ENCODE data around the gene IFNA4.
"Not testable (repeated sequence)": the region's sequence is repeated elsewhere in the genome, so short reads cannot be mapped to it uniquely, and the experiment has no call there.

IFNA4 gene

DNA sequence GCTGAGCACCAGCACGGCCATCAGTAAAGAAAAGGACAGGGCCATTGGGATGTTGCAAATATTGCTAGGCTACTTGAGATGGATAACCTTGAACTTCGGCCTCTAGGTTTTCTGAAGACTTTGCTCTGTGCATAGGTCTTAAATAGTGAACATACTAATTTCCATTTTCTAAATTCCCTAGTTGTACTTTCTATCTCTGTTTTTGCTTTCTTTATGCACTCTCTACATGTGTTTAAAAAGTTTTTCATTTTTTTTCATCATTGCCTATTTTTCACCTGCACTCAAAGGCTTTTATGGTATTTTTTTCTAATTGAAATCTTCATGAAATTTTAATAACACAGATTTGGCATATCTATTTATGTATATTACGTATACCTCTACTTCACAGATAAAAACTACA is at the start of gene IFNA4:
Gene IFNA4, minus strand, starts transcription at position 101 of the 400 bp plus-strand sequence. Its CDS starts 56 bp downstream, at position 45.
- not testable (repeated sequence) for DNase-seq

DNA sequence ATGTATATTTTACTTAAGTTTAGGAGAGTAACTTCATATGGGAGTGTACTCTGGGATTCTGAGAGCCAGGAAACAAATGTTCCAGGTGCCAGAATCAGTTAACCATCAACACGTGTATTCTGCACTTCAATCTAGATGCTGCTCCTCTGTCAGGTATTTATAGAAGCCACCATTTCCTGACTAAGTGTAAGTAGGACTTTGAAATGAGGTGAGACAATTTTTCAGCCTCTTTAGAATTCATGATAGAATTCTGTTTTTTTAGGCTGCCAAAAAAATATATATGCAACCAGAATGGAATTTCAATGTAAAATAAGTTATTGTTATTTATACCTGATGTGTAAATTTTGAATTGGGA is 49.0 kb upstream of the IFNA4 start:
- not testable (repeated sequence) for DNase-seq

DNA sequence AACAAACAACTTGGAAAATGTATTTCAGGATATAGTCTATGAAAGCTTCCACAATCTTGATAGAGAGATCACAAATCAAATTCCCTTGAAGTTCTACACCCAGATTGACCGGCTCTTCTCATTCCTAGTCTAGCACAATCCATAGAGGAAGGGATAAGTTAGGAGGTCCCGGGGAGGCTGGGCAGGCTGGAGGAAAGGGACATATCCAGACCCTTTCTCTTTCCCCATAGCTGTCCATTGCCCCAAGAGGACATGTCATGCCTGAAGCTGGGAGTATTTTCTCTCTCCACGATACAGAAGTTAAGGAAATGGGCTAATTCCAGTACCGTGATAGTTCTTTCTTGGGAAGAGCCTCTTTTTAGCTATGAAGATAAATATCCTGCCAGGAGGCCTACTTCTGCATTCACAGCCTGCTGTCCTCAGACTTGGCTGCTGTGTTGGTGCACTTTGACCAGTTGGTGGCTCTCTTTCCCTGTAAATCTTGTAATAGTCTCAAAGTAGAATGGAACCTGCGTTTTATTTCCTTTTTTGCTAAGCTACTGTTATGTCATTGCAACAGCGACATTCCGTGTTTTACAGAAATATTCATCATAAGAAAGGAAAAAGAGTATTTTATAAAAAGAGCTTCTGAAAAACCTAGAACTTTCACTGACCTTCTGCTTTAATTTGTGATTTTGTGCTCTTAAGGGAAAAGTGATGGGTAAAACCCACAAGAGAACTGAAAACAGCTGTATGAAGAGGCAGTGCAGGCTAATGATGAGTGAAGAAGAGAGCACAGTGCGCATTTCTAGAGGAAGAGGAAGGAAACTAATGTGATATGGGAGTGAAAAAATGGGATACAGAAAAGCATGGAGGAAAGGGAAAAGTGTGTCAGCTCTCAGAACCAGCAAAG is 48.3 kb upstream of the IFNA4 start:
- not testable (repeated sequence) for DNase-seq

DNA sequence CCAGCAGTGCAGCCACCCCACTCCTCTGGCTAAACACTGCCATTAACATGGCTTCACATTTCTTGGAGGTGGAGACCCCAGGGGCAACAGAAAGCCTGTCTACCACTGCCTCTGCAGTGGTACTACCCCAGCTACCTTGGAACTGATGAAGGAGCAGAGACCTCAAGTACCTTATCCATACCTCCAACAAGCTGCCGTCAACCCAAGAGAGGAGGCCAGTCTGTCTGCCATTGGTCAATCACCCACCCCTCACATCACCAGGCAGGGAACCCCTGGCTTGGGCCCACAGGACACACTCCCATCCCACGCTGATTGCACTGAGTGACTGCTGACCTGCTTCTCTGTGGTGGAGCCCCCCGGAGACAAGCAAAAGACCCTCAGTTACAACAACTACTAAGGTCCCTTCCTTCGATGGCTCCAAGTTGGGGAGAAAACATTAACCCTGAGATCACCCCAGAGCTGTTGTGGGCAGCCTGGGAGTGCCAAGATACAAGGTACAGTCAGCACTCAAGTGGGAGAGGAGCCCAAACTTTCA is 46.8 kb upstream of the IFNA4 start:
- DNase-seq, result no peak

DNA sequence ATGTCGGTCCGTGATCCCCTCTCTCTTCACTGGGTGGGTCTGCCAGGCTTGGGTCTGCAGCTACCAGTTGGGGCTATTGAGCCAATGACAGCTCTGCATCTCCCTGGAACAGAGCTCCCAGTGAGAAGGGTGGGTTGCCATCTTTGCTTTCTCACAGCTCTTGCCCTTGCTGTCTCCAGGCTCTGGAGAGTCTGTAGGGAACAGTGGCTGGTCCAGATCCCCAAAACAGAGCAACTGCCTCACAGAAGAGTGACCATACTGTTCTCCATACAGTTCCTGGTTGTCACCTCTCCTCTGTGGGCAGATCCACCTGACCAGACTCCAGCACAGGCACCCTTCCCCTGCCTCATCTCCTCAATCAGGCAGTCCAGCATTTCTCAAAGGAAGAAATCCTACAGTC is 45.9 kb upstream of the IFNA4 start:
- DNase-seq, result no peak

DNA sequence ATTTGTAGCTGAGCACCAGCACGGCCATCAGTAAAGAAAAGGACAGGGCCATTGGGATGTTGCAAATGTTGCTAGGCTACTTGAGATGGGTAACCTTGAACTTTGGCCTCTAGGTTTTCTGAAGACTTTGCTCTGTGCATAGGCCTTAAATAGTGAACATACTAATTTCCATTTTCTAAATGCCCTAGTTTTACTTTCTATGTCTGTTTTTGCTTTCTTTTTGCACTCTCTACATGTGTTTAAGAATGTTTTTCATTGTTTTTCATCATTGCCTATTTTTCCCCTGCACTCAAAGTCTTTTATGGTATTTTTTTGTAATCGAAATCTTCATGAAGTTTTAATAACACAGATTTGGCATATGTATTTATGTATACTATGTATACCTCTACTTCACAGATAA is 40.7 kb upstream of the IFNA4 start, which contains the start of gene IFNA17:
Gene IFNA17, minus strand, starts transcription at position 101 of the 400 bp plus-strand sequence. Its CDS starts 49 bp downstream, at position 52.
- no peak for DNase-seq

DNA sequence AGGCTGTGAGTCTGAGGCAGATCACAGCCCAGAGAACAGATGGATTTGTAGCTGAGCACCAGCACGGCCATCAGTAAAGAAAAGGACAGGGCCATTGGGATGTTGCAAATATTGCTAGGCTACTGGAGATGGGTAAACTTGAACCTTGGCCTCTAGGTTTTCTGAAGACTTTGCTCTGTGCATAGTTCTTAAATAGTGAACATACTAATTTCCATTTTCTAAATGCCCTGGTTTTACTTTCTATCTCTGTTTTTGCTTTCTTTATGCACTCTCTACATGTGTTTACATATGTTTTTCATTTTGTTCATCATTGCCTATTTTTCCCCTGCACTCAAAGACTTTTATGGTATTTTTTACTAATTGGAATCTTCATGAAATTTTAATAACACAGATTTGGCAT is 29.8 kb upstream of the IFNA4 start, which contains the start of gene IFNA16:
Gene IFNA16, minus strand, starts transcription at position 101 of the 400 bp plus-strand sequence. Its CDS starts 6 bp downstream, at position 95.
- not testable (repeated sequence) for DNase-seq

DNA sequence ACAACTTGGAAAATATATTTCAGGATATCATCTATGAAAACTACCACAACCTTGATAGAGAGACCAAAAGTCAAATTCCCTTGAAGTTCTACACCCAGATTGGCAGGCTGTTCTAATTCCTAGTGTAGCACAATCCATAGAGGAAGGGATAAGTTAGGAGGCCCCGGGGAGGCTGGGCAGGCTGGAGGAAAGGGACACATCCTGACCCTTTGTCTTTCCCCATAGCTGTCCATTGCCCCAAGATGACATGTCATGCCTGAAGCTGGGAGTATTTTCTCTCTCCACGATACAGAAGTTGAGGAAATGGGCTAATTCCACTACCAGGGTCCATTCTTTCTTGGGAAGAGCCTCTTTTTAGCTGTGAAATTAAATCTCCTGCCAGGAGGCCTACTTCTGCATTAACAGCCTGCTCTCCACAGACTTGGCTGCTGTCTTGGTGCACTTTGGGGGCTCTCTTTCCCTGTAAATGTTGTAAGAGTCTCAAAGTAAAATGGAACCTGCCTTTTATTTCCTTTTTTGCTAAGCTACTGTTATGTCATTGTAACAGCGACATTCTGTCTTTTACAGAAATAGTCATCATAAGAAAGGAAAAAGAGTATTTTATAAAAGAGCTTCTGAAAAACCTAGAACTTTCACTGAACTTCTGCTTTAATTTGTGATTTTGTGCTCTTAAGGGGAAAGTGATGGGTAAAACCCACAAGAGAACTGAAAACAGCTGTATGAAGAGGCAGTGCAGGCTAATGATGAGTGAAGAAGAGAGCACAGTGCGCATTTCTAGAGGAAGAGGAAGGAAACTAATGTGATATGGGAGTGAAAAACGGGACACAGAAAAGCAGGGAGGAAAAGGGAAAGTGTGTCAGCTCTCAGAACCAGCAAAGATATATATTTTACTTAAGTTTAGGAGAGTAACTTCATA is 26.3 kb upstream of the IFNA4 start:
- not testable (repeated sequence) for DNase-seq

DNA sequence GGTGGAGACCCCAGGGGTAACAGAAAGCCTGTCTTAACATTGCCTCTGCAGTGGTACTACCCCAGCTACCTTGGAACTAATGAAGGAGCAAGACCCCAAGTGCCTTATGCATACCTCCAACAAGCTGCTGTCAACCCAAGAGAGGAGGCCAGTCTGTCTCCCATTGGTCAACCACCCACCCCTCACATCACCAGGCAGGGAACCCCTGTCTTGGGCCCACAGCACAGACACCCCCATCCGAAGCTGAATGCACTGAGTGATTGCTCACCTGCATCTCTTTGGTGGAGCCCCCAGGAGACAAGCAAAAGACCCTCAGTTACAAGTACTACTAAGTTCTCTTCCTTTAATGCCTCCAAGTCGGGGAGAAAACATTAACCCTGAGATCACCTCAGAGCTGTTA is 24.8 kb upstream of the IFNA4 start:
- DNase-seq, result not testable (repeated sequence)

DNA sequence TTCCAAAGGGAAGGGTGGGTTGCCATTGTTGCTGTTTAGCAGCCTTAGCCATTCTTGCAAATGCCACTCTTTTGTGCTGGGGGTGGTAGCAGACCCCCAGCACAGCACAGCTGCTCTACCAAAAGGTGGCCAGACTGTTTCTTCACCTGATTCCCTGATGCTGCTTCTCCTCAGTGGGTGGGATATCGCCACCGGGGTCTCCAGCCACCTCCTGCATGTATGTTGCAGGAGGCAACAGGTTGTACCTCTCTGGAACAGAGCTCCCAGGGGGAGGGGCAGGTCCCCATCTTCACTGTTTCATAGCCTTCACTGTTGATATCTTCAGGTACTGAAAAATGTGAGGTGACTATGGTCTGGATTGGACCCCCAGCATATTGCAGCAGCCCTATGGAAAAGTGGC is 23.4 kb upstream of the IFNA4 start:
- not testable (repeated sequence) for DNase-seq

DNA sequence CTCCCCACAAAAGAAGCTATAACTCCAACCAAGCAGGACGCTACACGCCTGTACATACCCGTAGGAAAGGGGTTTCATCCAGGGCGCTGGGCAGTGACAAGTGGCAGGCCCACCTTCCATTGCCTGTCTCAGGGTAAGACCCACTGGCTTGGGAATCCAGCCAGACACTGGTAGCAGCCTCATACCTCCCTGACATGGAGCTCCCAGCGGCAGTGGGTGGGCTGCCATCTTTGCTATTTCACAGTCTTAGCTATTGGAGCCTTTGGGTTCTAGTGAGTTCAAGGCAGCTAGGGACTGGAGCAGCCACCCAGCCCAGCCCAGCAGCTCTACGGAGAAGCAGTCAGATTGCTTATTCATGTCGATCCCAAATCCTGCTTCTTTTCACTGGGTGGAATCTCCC is 22.9 kb upstream of the IFNA4 start:
- DNase-seq, result no peak

DNA sequence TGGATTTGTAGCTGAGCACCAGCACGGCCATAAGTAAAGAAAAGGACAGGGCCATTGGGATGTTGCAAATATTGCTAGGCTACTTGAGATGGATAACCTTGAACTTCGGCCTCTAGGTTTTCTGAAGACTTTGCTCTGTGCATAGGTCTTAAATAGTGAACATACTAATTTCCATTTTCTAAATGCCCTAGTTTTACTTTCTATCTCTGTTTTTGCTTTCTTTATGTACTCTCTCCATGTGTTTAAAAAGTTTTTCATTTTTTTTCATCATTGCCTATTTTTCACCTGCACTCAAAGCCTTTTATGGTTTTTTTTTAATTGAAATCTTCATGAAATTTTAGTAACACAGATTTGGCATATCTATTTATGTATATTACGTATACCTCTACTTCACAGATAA is 19.7 kb upstream of the IFNA4 start, which contains the start of gene IFNA10:
Gene IFNA10, minus strand, starts transcription at position 101 of the 400 bp plus-strand sequence. Its CDS starts 46 bp downstream, at position 55.
- DNase-seq, result not testable (repeated sequence)

DNA sequence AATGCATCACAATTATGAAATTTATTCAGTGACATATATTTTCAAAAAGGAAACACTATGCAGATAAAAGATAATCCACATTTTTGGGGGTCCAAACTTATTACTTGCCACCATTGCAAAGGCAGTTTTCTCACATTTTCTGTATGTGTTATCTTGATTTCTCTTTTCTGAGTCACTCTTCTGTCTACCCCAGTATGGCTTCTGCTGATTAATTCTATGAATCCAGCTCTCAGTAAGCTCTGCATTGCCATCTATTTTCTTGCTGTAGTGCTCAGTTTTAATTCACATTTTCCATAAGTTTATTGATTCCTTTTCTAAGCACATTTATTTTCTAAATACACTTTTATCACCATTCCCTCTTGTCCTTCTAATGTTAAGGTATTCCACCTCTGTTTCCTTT is 17.8 kb upstream of the IFNA4 start:
- no peak for DNase-seq

DNA sequence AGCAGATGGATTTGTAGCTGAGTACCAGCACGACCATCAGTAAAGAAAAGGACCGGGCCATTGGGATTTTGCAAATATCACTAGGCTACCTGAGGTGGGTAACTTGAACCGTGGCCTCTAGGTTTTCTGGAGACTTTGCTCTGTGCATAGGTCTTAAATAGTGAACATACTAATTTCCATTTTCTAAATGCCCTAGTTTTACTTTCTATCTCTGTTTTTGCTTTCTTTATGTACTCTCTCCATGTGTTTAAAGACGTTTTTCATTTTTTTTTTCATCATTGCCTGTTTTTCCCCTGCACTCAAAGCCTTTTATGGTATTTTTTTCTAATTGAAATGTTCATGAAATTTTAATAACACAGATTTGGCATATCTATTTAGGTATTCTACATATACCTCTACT is 14.7 kb upstream of the IFNA4 start, which contains the start of gene IFNA7:
Gene IFNA7, minus strand, starts transcription at position 101 of the 400 bp plus-strand sequence. Its CDS starts 40 bp downstream, at position 61.
- not testable (repeated sequence) for DNase-seq

DNA sequence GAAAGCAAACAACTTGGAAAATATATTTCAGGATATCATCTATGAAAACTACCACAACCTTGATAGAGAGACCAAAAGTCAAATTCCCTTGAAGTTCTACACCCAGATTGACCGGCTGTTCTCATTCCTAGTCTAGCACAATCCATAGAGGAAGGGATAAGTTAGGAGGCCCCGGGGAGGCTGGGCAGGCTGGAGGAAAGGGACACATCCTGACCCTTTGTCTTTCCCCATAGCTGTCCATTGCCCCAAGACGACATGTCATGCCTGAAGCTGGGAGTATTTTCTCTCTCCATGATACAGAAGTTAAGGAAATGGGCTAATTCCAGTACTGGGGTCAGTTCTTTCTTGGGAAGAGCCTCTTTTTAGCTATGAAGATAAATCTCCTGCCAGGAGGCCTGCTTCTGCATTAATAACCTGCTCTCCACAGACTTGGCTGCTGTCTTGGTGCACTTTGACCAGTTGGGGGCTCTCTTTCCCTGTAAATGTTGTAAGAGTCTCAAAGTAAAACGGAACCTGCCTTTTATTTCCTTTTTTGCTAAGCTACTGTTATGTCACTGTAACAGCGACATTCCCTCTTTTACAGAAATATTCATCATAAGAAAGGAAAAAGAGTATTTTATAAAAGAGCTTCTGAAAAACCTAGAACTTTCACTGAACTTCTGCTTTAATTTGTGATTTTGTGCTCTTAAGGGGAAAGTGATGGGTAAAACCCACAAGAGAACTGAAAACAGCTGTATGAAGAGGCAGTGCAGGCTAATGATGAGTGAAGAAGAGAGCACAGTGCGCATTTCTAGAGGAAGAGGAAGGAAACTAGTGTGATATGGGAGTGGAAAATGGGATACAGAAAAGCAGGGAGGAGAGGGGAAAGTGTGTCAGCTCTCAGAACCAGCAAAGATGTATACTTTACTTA is 7.7 kb upstream of the IFNA4 start:
- peak; percentile 35 for DNase-seq

DNA sequence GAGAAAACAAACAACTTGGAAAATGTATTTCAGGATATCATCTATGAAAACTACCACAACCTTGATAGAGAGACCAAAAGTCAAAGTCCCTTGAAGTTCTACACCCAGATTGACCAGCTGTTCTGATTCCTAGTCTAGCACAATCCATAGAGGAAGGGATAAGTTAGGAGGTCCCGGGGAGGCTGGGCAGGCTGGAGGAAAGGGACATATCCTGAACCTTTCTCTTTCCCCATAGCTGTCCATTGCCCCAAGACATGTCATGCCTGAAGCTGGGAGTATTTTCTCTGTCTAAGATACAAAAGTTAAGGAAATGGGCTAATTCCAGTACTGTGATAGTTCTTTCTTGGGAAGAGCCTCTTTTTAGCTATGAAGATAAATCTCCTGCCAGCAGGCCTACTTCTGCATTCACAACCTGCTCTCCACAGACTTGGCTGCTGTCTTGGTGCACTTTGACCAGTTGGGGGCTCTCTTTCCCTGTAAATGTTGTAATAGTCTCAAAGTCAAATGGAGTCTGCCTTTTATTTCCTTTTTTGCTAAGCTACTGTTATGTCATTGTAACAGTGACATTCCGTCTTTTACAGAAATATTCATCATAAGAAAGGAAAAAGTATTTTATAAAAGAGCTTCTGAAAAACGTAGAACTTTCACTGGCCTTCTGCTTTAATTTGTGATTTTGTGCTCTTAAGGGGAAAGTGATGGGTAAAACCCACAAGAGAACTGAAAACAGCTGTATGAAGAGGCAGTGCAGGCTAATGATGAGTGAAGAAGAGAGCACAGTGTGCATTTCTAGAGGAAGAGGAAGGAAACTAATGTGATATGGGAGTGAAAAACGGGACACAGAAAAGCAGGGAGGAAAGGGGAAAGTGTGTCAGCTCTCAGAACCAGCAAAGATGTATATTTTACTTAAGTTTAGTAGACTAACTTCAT is 4.3 kb downstream of the IFNA4 start:
- DNase-seq, result peak; percentile 15

DNA sequence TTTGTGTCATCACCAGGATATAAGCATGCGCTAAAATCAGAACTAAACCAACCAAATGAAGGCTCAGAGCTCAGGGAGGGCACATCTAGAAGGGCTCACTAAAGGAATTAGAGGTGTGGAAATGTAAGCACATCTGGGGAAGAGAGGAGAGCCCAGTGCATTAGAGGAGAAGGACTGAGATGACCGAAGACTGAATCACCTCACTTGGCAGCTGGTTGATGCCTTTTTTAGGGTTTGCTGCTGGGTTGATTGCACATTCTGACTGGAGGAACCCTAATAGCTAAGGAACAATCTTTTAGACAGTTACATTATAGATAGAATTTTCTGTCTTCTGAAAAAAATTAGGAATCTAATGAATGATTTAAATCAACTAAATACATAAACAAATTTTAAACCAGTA is 12.7 kb downstream of the IFNA4 start:
- DNase-seq, result no peak

DNA sequence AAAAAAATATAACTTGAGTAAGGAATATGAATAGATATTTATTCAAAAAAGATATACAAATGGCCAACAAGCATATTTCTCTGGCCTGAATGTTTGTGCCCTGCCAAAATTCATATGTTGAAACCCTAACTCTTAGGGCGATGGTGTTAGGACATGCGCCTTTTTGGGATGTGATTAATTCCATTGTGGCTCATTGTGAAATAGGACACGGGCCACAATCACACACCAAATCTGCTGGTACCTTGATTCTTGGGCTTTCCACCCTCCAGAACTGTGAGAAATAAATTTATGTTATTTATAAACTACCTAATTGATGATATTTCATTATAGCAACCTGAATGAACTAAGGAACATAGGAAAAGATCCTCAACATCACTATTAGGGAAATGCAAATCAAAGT is 15.2 kb downstream of the IFNA4 start:
- DNase-seq, result no peak

DNA sequence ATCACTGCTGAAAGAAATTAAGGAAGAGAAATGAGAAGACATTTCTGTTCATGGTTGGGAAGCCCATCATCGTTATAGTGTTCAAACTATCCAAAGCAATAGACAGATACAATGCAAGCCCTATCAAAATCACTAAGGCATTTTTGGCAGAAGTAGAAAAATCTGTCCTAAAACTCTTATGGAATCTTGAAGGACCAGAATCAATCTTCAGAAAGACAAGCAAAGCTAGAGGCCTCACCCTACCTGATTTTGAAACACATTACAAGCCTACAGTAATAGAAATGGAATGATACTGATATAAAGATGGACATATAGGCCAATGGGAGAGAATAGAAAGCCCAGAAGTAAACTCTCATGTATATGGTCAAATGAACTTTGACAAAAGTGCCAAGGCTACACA is 16.0 kb downstream of the IFNA4 start:
- DNase-seq, result no peak

DNA sequence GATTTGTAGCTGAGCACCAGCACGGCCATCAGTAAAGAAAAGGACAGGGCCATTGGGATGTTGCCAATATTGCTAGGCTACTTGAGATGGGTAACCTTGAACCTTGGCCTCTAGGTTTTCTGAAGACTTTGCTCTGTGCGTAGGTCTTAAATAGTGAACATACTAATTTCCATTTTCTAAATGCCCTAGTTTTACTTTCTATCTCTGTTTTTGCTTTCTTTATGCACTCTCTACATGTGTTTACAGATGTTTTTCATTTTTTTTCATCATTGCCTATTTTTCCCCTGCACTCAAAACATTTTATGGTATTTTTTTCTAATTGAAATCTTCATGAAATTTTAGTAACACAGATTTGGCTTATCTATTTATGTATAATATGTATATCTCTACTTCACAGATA is 20.8 kb downstream of the IFNA4 start, which contains the start of gene IFNA21:
Gene IFNA21, minus strand, starts transcription at position 101 of the 400 bp plus-strand sequence. Its CDS starts 48 bp downstream, at position 53.
- DNase-seq, result not testable (repeated sequence)
